LHCN-M2 (cell line): ENCODE measurements around the gene GALNT2. TPM values are rescaled to one million over a fixed set of nuclear protein-coding genes. Genes with fewer than 3 reads are reported as not detected.

Experiments
- DNase-seq: peaks from one replicate; pipeline ENCODE4 v3.0.0-alpha.2; 2012; ENCODE audit warnings: low read depth
- total RNA-seq: library from RNA; depleted of rRNA; stranded (reverse); fragments of >200 nt; gene quantifications from 2 replicates; pipeline ENCODE4 v1.2.3, GENCODE V29; 2014

Gene GALNT2
- total RNA-seq, 1 experiment from 2014 or later = 81.6 TPM

DNA sequence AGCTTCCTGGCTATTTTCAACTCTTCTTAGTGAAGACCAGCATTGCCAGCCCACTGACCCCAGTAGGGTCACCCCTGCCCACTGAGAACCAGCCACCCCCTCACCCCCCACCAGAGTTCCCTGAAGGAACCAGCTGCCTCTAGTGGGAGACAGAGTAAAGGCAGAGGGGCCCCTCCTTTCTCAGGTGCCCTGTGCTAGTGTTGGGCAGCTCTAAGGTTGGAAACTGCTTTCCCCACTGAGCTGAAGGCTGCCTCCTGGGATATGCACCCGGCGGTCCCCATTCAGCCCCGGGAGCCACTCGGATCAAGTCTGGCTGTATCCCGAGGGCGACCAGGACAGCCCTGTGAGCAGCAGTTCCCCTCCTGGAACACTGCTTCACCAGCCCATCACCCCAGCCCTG lies 248.1 kb downstream of the GALNT2 start:
- no peak for DNase-seq

DNA sequence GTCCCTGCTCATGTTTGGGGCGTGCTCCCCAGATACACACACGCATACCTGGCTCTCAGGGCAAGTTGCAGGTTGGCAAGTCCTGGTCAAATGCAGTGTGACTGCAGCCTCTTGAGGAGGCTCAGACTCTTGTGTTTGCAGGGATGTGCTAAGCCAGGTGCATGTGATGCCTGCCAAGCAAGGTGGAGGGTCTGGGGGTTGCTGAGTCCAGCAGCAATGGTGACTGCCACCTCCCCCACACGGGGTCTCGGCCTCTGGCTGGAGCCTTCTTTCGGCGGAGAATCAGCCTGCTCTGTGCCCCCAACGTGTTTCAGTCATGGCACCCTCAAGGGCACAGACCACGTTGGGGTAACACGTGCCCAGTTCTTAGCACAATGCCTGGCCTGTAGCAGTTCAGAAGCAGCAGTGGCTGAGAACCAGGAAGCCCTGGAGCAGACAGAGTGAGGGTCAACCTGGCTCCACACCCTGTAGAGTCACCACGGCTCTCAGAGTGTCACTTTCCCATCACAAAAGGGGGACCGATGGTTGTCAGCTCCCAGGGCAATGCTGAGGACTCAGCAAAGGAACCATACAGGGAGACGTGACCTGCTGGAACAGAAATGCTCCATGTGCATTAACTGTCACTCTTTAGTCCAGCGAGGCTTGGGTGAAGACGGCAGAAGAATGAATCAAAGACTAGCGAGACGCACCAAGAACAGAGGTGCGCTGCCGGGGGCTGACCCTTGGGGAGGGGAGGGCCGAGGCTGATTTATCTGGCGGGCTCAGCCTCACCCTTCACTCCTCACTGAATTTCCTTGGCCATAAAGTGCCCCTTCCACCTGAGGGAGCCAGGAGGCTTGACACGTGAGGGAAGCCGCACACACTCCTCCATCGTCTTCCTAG lies 250.1 kb downstream of the GALNT2 start:
- no peak for DNase-seq

DNA sequence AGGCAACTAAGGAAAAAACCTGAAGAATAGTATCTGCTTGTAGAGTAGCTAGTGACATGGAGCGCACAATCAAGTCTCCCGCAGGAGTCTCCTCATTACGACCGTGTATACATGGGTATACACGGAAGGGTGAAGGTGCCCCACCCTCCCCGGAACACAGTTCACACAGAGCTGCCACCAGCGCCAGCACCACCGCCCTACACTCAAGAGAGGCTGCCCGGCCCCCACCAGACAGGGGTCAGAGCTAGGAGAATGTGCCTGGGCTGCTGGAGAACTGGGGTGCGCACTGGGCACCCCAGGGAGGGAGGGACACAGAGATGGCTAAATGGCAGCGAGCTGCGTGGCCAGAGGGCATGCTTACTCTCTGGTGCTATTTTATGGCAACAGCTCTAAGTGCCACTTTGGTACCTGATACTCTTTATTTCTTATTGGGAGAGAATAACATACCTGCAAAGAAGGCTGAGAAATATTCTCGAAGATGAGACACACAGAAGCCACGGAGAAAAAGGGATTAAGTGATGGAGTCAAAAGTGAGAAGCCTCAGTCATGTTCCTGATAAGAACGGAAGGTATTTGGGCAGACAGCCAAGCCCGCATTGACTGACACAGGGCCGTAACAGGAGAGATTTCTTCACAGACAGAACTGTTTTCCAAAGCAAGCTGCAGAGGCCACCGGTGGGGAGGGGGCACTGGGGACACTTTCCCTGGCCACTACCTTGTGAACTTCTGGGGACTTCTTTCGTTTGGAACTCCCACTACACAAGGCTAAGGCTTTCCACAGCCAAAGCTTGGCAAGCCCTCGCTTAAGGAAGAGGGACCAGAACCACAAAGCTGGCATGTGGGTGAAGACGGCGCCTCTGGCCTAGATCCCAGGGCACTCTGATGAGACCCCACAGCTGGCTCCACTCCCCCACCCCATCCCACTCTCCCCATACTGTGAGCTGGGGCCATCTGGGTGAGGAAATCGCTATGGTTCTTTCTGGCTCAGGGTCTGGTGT lies 251.1 kb downstream of the GALNT2 start:
- DNase-seq = no peak

DNA sequence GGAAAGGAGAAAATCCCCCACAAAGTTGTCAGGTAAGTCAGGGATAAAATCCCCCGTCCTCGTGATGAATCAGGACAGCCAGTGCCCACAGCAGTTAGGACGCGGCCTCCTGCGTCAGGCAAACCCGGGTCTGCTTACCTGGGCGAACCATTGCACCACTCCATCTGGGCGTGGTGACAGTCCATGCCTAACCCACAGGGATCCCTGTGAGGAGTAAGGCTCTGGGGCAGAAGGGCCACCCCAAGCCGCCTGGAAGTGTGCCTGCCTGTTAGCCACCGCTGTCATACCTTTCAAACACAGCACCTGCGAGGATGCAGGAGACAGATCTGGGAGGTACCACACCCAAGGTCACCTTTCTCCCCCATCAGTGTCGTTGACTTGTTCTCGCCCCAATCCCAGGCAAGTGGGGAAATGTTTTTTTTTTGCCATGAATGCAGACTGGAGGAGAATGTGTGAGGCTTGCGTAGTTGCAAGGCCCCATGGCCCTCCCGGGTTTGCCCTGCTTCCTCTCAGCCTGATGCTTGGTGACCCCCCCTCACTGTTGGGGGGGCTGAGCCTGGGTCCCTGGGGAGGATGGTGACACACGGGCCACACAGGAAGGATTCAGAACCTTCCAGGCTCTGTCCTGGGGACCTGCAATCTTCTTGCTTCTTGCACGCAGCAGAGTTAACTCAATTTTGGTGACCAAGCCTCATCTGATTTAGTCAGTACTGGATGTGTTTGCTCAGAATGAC lies 252.1 kb downstream of the GALNT2 start:
- no peak for DNase-seq

DNA sequence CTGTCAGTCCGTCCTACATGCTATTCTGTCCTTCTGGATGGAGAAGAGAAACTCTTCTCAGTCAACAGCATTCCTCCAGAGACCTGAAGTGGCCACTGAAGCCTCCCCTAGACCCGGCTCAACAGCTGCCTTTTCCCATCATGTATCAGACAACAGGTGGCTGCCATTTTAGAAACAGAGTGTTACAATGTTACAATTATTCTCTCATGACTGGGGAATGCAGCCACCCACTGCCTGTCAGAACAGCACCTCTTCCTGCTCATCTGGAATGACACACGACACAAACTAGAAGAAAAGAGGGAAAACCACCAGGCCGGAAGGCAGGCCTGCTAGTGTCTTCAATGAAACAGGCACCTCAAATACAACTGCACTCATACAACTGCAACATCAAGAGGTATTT lies 253.8 kb downstream of the GALNT2 start:
- DNase-seq = peak; percentile 90

DNA sequence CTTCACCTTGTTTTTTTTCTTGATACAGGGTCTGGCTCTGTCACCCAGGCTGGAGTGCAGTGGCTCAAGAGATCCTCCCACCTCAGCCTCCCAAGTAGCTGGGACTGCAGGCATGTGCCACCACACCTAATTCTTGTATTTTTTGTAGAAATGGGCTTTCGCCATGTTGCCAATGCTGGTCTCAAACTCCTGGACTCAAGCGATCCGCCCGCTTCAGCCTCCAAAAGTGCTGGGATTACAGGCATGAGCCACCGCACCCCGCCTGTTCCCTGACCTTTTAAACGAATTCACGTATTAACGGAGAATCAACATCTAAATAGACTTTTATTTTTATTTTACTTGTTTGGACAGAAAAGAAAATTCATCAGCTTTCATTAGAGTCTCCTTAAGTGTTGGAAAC lies 254.3 kb downstream of the GALNT2 start:
- no peak for DNase-seq

DNA sequence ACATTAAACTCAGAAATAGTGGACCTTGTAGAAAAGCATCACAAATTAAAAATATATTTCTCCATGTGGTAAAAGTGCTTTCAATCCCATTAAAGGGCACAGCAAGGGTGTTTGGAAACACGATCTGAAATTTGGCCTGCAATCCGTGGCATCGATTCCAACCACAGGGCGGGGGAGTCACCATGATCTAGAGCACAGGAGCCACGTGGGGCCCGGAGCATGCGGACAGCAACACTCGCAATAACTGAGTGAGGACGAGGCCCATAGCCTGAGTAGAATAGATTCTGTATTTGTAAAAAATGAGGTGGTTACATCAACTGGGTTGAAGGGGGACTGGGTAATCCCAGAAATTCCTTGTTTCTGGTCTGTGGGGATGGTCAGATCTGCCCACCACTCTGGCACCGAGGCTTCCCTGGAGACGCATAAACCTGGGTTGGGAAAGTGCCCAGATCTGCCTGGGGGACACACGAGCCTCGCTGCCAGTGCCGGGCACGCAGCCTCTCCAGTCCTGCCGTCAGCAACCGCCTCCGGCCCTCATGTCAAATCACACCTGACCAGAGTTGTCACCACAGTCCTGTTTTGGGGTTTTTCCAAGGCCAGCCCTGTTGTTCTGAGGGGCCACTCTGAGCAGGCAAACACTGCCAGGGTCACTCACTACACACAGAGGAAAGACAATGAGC lies 254.8 kb downstream of the GALNT2 start:
- DNase-seq = no peak

DNA sequence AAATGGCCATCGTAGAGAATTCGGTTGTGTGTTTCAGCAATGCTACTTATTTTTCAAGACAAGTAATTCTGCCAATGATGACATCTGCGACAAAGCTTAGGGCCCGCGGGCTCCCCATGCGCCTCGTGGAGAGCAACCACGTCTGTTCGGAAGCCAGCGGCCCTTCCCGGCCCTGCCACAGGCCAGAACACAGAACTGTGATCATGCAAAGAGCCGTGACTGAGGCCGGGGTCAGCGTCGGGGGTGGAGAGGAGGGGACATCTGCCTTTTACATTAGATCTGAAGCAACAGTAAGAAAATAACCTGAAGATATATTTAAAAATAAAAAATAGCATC lies 255.4 kb downstream of the GALNT2 start:
- DNase-seq = no peak

DNA sequence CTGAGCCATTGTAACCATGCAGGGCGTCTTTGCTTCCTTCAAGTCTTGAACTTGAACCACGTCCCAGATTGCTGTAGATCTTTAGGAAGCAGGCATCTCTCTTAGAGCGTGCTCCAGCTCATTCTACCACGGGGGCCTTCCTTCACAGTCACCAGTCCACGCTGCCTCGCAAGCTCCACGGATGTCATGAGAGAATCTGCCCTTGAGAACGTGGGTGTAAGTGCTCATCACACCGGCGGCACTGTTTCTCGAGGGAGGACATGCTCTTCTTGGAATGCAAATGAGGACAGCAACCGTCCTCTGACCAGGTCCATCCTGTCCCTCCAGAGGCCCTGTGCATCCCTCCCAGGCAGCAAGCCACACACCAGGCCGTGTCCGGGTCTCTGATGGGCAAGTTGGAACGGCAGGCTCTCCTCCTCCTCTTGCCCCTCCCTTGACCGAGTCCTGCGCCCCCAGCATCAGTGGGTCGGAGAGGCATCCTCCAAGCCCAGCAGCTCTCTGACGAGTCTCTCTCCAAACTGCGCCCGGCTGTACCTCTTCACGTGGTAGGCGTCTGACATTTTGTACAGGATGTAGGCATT lies 256.0 kb downstream of the GALNT2 start:
- no peak for DNase-seq

DNA sequence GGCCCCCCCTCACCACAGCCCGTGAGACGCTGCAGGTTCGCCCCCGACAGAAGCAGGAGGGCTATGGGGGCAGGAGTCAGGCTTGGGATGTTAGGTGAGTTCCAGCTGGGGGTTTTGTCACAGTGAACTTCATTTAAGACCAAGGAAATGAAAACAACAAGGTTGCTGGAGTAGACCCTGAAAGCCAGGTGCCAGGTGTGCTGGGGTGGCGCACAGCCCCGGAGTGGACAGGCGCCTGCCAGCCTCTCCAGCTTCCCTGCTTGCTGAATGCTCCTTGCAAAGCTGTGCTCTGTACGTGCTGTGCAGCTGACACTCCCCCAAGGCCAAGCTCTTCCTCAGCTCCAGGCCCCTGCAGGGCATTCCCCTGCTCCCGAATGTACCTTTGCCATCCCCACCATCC lies 256.6 kb downstream of the GALNT2 start:
- no peak for DNase-seq

DNA sequence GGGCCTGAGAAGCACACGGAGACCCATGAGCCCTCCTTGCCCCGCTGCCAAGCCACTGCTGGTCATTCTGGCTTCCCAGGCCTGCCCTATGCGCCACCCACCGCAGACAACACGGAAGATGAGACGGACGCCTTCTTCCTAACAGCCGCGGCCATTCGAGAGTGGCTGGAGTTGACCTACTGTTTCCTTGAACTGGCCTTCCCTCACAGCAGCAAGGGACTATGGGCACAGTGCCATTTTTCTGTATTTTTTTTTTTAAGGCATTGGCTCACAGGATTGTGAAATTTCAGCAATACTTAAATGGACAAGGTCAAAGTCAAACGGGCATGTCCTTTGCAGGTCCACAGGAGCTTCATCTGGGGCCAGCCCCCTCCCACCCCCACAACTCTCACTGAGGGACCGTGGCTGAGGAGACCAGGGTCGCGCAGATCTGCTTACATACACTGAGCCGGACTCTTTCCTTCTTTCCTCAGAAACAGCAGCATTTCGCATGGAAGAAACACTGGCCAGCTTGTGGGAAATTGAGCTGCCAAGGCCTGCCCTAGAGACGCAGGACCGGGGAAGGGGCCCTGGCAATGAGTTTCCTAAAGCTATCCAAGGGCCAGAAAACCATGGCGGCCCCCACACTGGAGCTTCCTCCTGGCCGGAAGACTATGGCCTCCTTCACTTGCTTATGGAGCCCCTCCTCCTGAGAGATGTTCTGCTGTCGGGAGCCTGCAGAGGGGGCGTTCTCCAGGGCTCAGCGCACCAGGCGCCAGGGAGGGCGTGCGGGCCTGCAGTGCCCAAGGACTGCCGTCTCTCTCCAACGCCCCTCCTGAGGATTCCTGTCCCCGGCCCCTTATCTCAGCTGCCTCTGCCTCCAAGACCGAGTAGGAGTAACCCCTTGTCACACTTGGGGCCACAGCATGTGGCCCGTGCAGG lies 260.2 kb downstream of the GALNT2 start:
- no peak for DNase-seq

DNA sequence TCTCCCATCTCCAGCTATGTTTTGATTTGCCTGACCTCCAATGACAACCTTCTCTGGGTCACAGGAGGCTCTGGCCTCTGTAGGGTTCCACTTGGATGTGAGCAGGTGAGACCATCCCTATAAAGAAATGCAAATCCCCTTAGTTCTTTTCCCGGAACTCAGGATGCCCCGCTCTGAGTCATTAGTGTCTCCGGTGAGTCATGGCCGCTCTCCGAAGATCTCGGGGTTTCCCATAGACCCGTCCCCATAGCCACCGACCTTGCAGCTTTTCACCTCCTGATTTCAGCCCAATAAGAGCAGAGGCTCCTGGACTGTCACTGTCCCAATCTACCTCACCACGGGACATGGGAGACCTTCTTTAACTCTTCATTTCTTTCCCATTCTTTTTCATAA lies 260.9 kb downstream of the GALNT2 start:
- DNase-seq = no peak

DNA sequence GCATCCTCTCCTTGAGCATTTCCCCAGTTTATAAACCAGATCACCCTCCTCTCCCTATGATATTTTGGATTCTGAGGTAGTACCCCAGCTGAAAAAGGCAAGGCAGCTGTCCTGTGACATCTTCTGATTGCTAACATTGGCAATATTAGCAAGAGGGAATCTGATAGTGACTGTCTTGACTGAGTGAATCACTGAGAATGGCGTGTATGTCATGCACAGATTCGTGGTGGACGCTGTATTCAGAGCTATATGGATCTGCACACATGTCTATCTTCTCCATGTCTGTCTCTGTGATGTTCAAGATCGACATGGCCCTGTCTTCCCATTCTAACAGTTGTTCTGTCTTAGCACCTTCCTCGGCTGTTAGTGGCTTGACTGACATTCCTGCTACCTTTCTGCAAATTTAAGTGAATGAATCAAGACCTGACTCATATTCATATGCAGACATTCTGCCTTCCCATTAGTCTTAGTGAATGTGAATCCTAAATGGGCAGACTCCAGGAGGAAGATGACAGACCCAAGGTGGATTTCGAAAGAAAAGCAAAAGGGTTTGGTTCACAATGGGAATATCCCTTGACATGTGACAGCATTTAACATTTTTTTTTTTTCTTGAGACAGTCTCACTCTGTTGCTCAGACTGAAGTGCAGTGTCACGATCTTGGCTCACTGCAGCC lies 261.4 kb downstream of the GALNT2 start:
- peak; percentile 4 for DNase-seq

DNA sequence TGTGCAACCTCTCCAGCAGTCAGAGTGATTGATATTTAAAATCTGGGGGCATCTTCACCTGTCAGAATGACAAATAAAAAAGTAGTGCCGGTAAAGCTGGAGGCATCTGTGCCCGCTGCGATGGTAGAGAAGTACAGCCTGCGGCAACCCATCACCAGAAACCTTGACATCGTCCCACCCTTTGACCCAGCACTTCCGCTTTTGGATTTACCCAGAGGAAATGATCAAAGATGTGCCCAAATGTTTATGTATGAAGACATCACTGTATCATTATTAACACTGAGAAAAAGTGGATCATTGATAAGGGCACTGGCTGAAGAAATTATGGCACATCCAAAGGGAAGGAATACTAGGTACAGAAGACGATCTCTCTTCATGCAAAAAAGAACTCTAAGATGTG lies 263.1 kb downstream of the GALNT2 start:
- DNase-seq = no peak
